SK-N-SH (cell line): ENCODE measurements around the gene NANOS1. TPM values are rescaled to one million over a fixed set of nuclear protein-coding genes. Genes with fewer than 3 reads are reported as not detected.

Source experiments
- CTCF ChIA-PET: fragments of 300-600, 350-600 bp; formaldehyde crosslinking; extraction: SDS; loops from one replicate; lab custom pipeline; 2021; lab: Yijun Ruan, JAX
- POLR2A ChIA-PET: fragments of 350-600 bp; sonication (Branson Sonifier 250); formaldehyde crosslinking; extraction: SDS; loops from one replicate; lab custom pipeline; 2020; ENCODE audit warnings: antibody characterized with exemption, inconsistent platforms; lab: Yijun Ruan, JAX
- DNase-seq: peaks from one replicate; pipeline ENCODE4 v3.0.0; 2012
- H2AFZ ChIP-seq: fragments of 200-600 bp; sonication (generic); 2 replicates; pipeline ENCODE4 v1.8.1; 2016; ENCODE audit warnings: antibody characterized with exemption, mild to moderate bottlenecking, low read depth
- H3F3A ChIP-seq: fragments of 200-600 bp; sonication (generic); replicated peaks from 2 replicates; pipeline ENCODE3; 2016; ENCODE audit warnings: antibody characterized with exemption, mild to moderate bottlenecking; ENCODE audit not compliant: insufficient read depth
- H3K27ac ChIP-seq, 2 experiments: fragments of 200-500 bp in 1 of 2; fragments of 200-600 bp in 1 of 2; sonication (Bioruptor generic) in 1 of 2; sonication (generic), shearing (Covaris generic) in 1 of 2; 2 replicates each; pipeline versions ENCODE4 v1.5.1 to v1.6.1; 2014 to 2016; ENCODE audit warnings: low read depth in 2 of 2, inconsistent platforms in 1 of 2, low read length in 1 of 2, mild to moderate bottlenecking in 1 of 2, mixed read lengths in 1 of 2
- H3K27me3 ChIP-seq: fragments of 200-600 bp; sonication (generic), shearing (Covaris generic); 2 replicates; pipeline ENCODE4 v1.6.1; 2016; ENCODE audit warnings: mixed run types; ENCODE audit not compliant: insufficient read depth
- H3K36me3 ChIP-seq, 2 experiments: fragments of 200-500 bp in 1 of 2; fragments of 200-600 bp in 1 of 2; sonication (Bioruptor generic) in 1 of 2; sonication (generic) in 1 of 2; replicated peaks in 1 of 2; 2 replicates each; pipeline versions ENCODE3 to v1.5.1; 2014 to 2016; ENCODE audit warnings: low read length in 1 of 2, mild to moderate bottlenecking in 1 of 2; ENCODE audit not compliant: insufficient read depth in 2 of 2, control insufficient read depth in 1 of 2
- H3K4me1 ChIP-seq, 2 experiments: fragments of 200-500 bp in 1 of 2; fragments of 200-600 bp in 1 of 2; sonication (Bioruptor generic) in 1 of 2; sonication (generic), shearing (Covaris generic) in 1 of 2; 2 replicates each; pipeline versions ENCODE4 v1.5.1 to v1.6.1; 2014 to 2016; ENCODE audit warnings: low read depth in 1 of 2, low read length in 1 of 2, mixed run types in 1 of 2; ENCODE audit not compliant: insufficient read depth in 2 of 2, control insufficient read depth in 1 of 2
- H3K4me2 ChIP-seq: fragments of 200-600 bp; sonication (generic), shearing (Covaris generic); 2 replicates; pipeline ENCODE4 v1.6.1; 2017; ENCODE audit warnings: mixed run types
- H3K4me3 ChIP-seq, 2 experiments: fragments of 200-500 bp in 1 of 2; fragments of 200-600 bp in 1 of 2; sonication (Bioruptor generic) in 1 of 2; sonication (generic), shearing (Covaris generic) in 1 of 2; 2 replicates each; pipeline versions ENCODE4 v1.5.1 to v1.8.1; 2014 to 2016; ENCODE audit warnings: low read depth in 2 of 2, inconsistent platforms in 1 of 2, low read length in 1 of 2, mild to moderate bottlenecking in 1 of 2, mixed read lengths in 1 of 2, moderate library complexity in 1 of 2
- H3K79me2 ChIP-seq: fragments of 200-600 bp; sonication (generic); 2 replicates; pipeline ENCODE4 v1.8.1; 2017; ENCODE audit warnings: mild to moderate bottlenecking; ENCODE audit not compliant: insufficient read depth
- H3K9ac ChIP-seq: fragments of 200-600 bp; sonication (generic); 2 replicates; pipeline ENCODE4 v1.6.1; 2017; ENCODE audit warnings: mixed run types
- H3K9me2 ChIP-seq: fragments of 200-600 bp; sonication (generic); 2 replicates; pipeline ENCODE4 v1.6.1; 2017; ENCODE audit warnings: mixed run types
- H3K9me3 ChIP-seq: fragments of 200-600 bp; sonication (generic); 2 replicates; pipeline ENCODE4 v1.6.1; 2017; ENCODE audit warnings: mixed run types, mild to moderate bottlenecking, moderate library complexity
- H4K20me1 ChIP-seq: fragments of 200-600 bp; sonication (generic); 2 replicates; pipeline ENCODE4 v1.6.1; 2017; ENCODE audit warnings: mild to moderate bottlenecking, mixed run types; ENCODE audit not compliant: insufficient read depth
- CHD2 ChIP-seq: fragments of 150-350 bp; IDR thresholded peaks from 2 replicates; pipeline ENCODE4 v1.6.1; 2018; ENCODE audit warnings: low read length; ENCODE audit not compliant: partially characterized antibody
- ELF1 ChIP-seq: IDR thresholded peaks from 2 replicates; pipeline ENCODE4 v1.4.0; 2012
- EP300 ChIP-seq, 2 experiments: IDR thresholded peaks; 2 replicates each; pipeline versions ENCODE4 v1.4.0 to v1.6.1; 2012; ENCODE audit warnings: borderline replicate concordance in 1 of 2, low read depth in 1 of 2, low read length in 1 of 2
- EZH2phosphoT487 ChIP-seq: fragments of 200-600 bp; sonication (generic); IDR thresholded peaks from 2 replicates; pipeline ENCODE4 v1.6.1; 2017; ENCODE audit warnings: low read depth, mixed run types, mild to moderate bottlenecking, antibody characterized with exemption, moderate library complexity, borderline replicate concordance
- FOXJ3 ChIP-seq: sonication (generic); formaldehyde crosslinking; IDR thresholded peaks from 2 replicates; pipeline ENCODE4 v1.5.1; 2020; ENCODE audit warnings: mild to moderate bottlenecking, missing genetic modification reagents
- GABPA ChIP-seq: IDR thresholded peaks from 2 replicates; pipeline ENCODE4 v1.4.0; 2012; ENCODE audit warnings: low read depth, mild to moderate bottlenecking
- GATA2 ChIP-seq: sonication (generic); formaldehyde crosslinking; IDR thresholded peaks from 2 replicates; pipeline ENCODE4 v1.5.0; 2020; ENCODE audit warnings: mild to moderate bottlenecking, missing genetic modification reagents
- IRF3 ChIP-seq: fragments of 150-350 bp; IDR thresholded peaks from 2 replicates; pipeline ENCODE4 v1.6.1; 2016; ENCODE audit warnings: mild to moderate bottlenecking, low read depth, low read length
- JUND ChIP-seq: IDR thresholded peaks from 2 replicates; pipeline ENCODE4 v1.4.0; 2012
- MEF2A ChIP-seq: IDR thresholded peaks from 2 replicates; pipeline ENCODE4 v1.4.0; 2012; ENCODE audit warnings: low read depth, borderline replicate concordance
- MXI1 ChIP-seq: IDR thresholded peaks from 2 replicates; pipeline ENCODE4 v1.6.1; 2012; ENCODE audit warnings: mild to moderate bottlenecking, low read depth, low read length, improper control_type of control experiment
- NFIC ChIP-seq: IDR thresholded peaks from 2 replicates; pipeline ENCODE4 v1.4.0; 2012; ENCODE audit warnings: borderline replicate concordance
- POLR2AphosphoS5 ChIP-seq: IDR thresholded peaks from 2 replicates; pipeline ENCODE4 v1.6.1; 2012; ENCODE audit warnings: low read depth, low read length
- RAD21 ChIP-seq: IDR thresholded peaks from 2 replicates; pipeline ENCODE4 v1.6.1; 2012; ENCODE audit warnings: mild to moderate bottlenecking, low read length
- RXRA ChIP-seq: IDR thresholded peaks from 2 replicates; pipeline ENCODE4 v1.4.0; 2012; ENCODE audit warnings: low read depth, mild to moderate bottlenecking, borderline replicate concordance
- SIN3A ChIP-seq: IDR thresholded peaks from 2 replicates; pipeline ENCODE4 v1.6.1; 2012; ENCODE audit warnings: low read depth, mild to moderate bottlenecking, low read length, moderate library complexity, borderline replicate concordance
- SMC3 ChIP-seq: IDR thresholded peaks from 2 replicates; pipeline ENCODE4 v1.6.1; 2012; ENCODE audit warnings: low read depth, low read length, improper control_type of control experiment
- TAF1 ChIP-seq: IDR thresholded peaks from 2 replicates; pipeline ENCODE4 v1.6.1; 2012; ENCODE audit warnings: low read depth, mild to moderate bottlenecking, low read length, moderate library complexity, borderline replicate concordance
- TCF12 ChIP-seq: IDR thresholded peaks from 2 replicates; pipeline ENCODE4 v1.4.0; 2012
- USF2 ChIP-seq: fragments of 150-350 bp; IDR thresholded peaks from 2 replicates; pipeline ENCODE4 v1.6.1; 2017; ENCODE audit warnings: antibody characterized with exemption, low read length, low read depth, borderline replicate concordance
- WGBS: methylation state at CpG from one replicate; pipeline ENCODE4 v1.1.6; 2017; ENCODE audit warnings: low lambda C conversion rate; 5-methylcytosine and 5-hydroxymethylcytosine counted together
- polyA plus RNA-seq, 3 experiments: library from polyadenylated mRNA; depleted of rRNA; stranded (reverse); fragments of >200 nt; gene quantifications; 2 replicates each; pipeline ENCODE4 v1.2.3, GENCODE V29; 2012
- TF ChIP-seq, protein P1 (sequence below): IDR thresholded peaks from 2 replicates; pipeline ENCODE4 v1.4.0; 2012; ENCODE audit warnings: low read depth, borderline replicate concordance

The NANOS1 gene
- polyA plus RNA-seq, 1 of the 3 experiments (the other 2 are of a cell fraction): 0.81 TPM

DNA sequence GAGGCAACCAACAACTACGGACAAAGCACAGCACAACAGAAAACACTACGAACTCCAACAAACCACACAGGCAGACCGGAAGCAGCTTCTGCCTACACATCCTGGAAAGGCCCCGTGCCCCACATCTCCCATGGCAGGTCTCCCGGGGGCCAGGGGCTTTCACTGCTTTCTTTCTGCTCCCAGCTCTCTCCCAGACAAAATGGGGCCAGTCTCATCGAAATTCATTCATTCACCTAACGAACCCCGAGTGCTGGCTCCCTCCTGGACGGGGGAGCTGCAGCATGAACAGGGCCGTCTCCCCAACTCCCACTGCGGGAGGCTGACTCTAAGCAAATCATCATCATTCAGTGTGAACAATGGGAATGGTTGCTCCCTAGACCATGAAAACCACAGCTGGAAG, 47.6 kb upstream of the NANOS1 start:
- Histone ChIP-seq H3K9ac (no peak overlapping the region), H3K4me1 (peaks cover 0 to 7% of the 10 kb centered on the region in 2 experiments; a peak in 1 of 4 replicates), H3K4me3 (no peak overlapping the region), H3K36me3 (no peaks in the 10 kb centered on the region), H2AFZ (no peak overlapping the region), H3F3A (no peaks in the 10 kb centered on the region), H3K79me2 (no peaks in the 10 kb centered on the region), H3K27me3 (no peaks in the 10 kb centered on the region; the same call in 1 of the 2 replicates), H3K4me2 (no peak overlapping the region), H4K20me1 (no peaks in the 10 kb centered on the region), H3K9me2 (no peaks in the 10 kb centered on the region), H3K27ac (no peak overlapping the region), H3K9me3 (no peaks in the 10 kb centered on the region)
- ChIA-PET POLR2A (no interaction called here), CTCF (interaction anchor here (1.1 kb wide), 1 partner anchor 178 kb away, joined by 4 read pairs; no protein-coding TSS in a partner anchor)
- no peak for TF ChIP-seq MEF2A
- TF ChIP-seq RXRA: no peak
- TF ChIP-seq POLR2AphosphoS5: no peak
- TF ChIP-seq TAF1: no peak
- TF ChIP-seq SMC3: no peak
- no peak for TF ChIP-seq JUND
- TF ChIP-seq FOXJ3 (CRISPR knock-in tag): no peak
- TF ChIP-seq EZH2phosphoT487: no peak
- no peak for TF ChIP-seq MXI1
- no peak for TF ChIP-seq GATA2 (CRISPR knock-in tag)
- TF ChIP-seq RAD21: no peak
- no peak for TF ChIP-seq EP300 (IDR thresholded peaks at IDR 0.05; ENCODE audit: borderline replicate concordance in 1 of 2, low read depth in 1 of 2, low read length in 1 of 2)
- no peak for TF ChIP-seq IRF3
- TF ChIP-seq CHD2: no peak
- TF ChIP-seq USF2: no peak
- 68% methylated on average over 10 of the region's 11 CpGs for WGBS
- DNase-seq: no peak

- no peaks in the 10 kb centered on the region; the same call in 1 of the 2 replicates for H3K27me3 ChIP-seq
- H3K27ac ChIP-seq: no peak overlapping the region
- no peaks in the 10 kb centered on the region for H3K9me2 ChIP-seq
- no peaks in the 10 kb centered on the region for H3K36me3 ChIP-seq
- no peaks in the 10 kb centered on the region for H4K20me1 ChIP-seq
- DNase-seq: no peak
- H3K4me3 ChIP-seq: no peak overlapping the region
- CTCF ChIA-PET: no interaction called here
- H3F3A ChIP-seq: no peaks in the 10 kb centered on the region
- H3K9ac ChIP-seq: no peak overlapping the region
- peaks cover 0 to 7% of the 10 kb centered on the region in 2 experiments; a peak in 1 of 4 replicates for H3K4me1 ChIP-seq
- H2AFZ ChIP-seq: no peak overlapping the region
- 65% methylated on average over 4 of the region's 4 CpGs for WGBS
- TF ChIP-seq NFIC (no peak), IRF3 (no peak), TAF1 (no peak), JUND (no peak), CHD2 (no peak), MXI1 (no peak), ELF1 (no peak), SMC3 (no peak), RAD21 (no peak), EZH2phosphoT487 (no peak), TCF12 (no peak), GABPA (no peak), SIN3A (no peak)
- TF ChIP-seq, protein P1, sequence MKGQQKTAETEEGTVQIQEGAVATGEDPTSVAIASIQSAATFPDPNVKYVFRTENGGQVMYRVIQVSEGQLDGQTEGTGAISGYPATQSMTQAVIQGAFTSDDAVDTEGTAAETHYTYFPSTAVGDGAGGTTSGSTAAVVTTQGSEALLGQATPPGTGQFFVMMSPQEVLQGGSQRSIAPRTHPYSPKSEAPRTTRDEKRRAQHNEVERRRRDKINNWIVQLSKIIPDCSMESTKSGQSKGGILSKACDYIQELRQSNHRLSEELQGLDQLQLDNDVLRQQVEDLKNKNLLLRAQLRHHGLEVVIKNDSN: no peak
- TF ChIP-seq, all 33 proteins: peak for 0
- no peaks in the 10 kb centered on the region for H3K79me2 ChIP-seq
- no peak overlapping the region for H3K4me2 ChIP-seq
- H3K9me3 ChIP-seq: no peaks in the 10 kb centered on the region
- POLR2A ChIA-PET: no interaction called here
Measured at GRCh38 chr10:118982366-118982765, 47.1 kb upstream of the NANOS1 start.
